Urinary bladder (tissue), 4 donors: ENCODE measurements around the gene RASGEF1C. TPM values are rescaled to one million over a fixed set of nuclear protein-coding genes. Genes with fewer than 3 reads are reported as not detected.
A peak's percentile ranks its signal among the peaks of the same experiment; 100 is the strongest.

Source experiments
- DNase-seq: peaks from one replicate; pipeline ENCODE4 v3.0.0-alpha.2; 2015; ENCODE audit errors: extremely low spot score
- H3K27ac ChIP-seq: one replicate; pipeline ENCODE4 v1.5.1; 2013; ENCODE audit warnings: low read depth, mild to moderate bottlenecking, moderate library complexity
- H3K36me3 ChIP-seq: one replicate; pipeline ENCODE4 v1.6.1; 2013; ENCODE audit warnings: mild to moderate bottlenecking, moderate library complexity; ENCODE audit not compliant: insufficient read depth
- H3K4me1 ChIP-seq: one replicate; pipeline ENCODE4 v1.6.1; 2013; ENCODE audit warnings: mild to moderate bottlenecking, moderate library complexity; ENCODE audit not compliant: insufficient read depth
- H3K4me3 ChIP-seq: one replicate; pipeline ENCODE4 v1.5.1; 2013; ENCODE audit warnings: low read depth, low read length
- WGBS: extraction: QIAGEN DNeasy Blood & Tissue Kit; methylation state at CpG from one replicate; pipeline ENCODE4 v1.1.7; 2013; 5-methylcytosine and 5-hydroxymethylcytosine counted together
- polyA plus RNA-seq: library from polyadenylated mRNA; stranded (reverse); fragments of 200-250 nt; gene quantifications from one replicate; pipeline ENCODE4 v1.2.3, GENCODE V29; 2013
- total RNA-seq: library from RNA; depleted of rRNA; stranded (reverse); fragments of >200 nt; gene quantifications from one replicate; pipeline ENCODE4 v1.2.3, GENCODE V29; 2014
- donor health status: healthy with polysubstance abuse.
- donor health status: healthy.

Gene RASGEF1C
- total RNA-seq (0.69 TPM), polyA plus RNA-seq (1.1 TPM)

GRCh38 chr5:180209137-180209581 lies at the start of gene RASGEF1C:
TSS of gene RASGEF1C (minus strand) at chr5:180209211. CDS start at chr5:180138052, 71,159 bp downstream.
- no peaks in the 10 kb centered on the region for H3K36me3 ChIP-seq
- 5% methylated on average over 54 of the region's 55 CpGs for WGBS

GRCh38 chr5:180253036-180253824 lies 44.2 kb upstream of the RASGEF1C start:
- DNase-seq = no peak
- WGBS = 94% methylated on average over 24 of the region's 24 CpGs
- H3K27ac ChIP-seq = no peak overlapping the region
- H3K4me3 ChIP-seq = no peak overlapping the region
- no peaks in the 10 kb centered on the region for H3K4me1 ChIP-seq
- H3K36me3 ChIP-seq = peaks cover 16% of the 10 kb centered on the region

More at GRCh38 chr5:180209137-180209581, at the start of gene RASGEF1C:
- Histone ChIP-seq H3K4me1 (no peaks in the 10 kb centered on the region), H3K4me3 (peak within 1 kb of the TSS; percentile 53), H3K27ac (no peak within 1 kb of the TSS)
- DNase-seq = no peak

GRCh38 chr5:180251887-180252286 lies 42.9 kb upstream of the RASGEF1C start:
- H3K4me3 ChIP-seq = no peak overlapping the region
- H3K36me3 ChIP-seq = peaks cover 16% of the 10 kb centered on the region
- H3K4me1 ChIP-seq = no peaks in the 10 kb centered on the region
- H3K27ac ChIP-seq = no peak overlapping the region
- WGBS = 96% methylated on average over 7 of the region's 7 CpGs
- no peak for DNase-seq

GRCh38 chr5:180251141-180251540 lies 42.1 kb upstream of the RASGEF1C start:
- Histone ChIP-seq H3K27ac (no peak overlapping the region), H3K4me1 (no peaks in the 10 kb centered on the region), H3K36me3 (peaks cover 13% of the 10 kb centered on the region), H3K4me3 (no peak overlapping the region)
- no peak for DNase-seq
- WGBS = 80% methylated on average over 9 of the region's 9 CpGs

GRCh38 chr5:180250329-180250728 lies 41.3 kb upstream of the RASGEF1C start:
- H3K27ac ChIP-seq = no peak overlapping the region
- no peak overlapping the region for H3K4me3 ChIP-seq
- peaks cover 13% of the 10 kb centered on the region for H3K36me3 ChIP-seq
- 94% methylated on average over 4 of the region's 4 CpGs for WGBS
- DNase-seq = no peak
- H3K4me1 ChIP-seq = no peaks in the 10 kb centered on the region

GRCh38 chr5:180241600-180241999 lies 32.6 kb upstream of the RASGEF1C start:
- no peak for DNase-seq
- Histone ChIP-seq H3K4me1 (no peaks in the 10 kb centered on the region), H3K27ac (no peak overlapping the region), H3K4me3 (no peak overlapping the region), H3K36me3 (peaks cover 21% of the 10 kb centered on the region)
- WGBS = 94% methylated on average over 5 of the region's 5 CpGs

- Histone ChIP-seq H3K4me1 (no peaks in the 10 kb centered on the region), H3K36me3 (peaks cover 24% of the 10 kb centered on the region), H3K4me3 (no peak overlapping the region), H3K27ac (no peak overlapping the region)
- no peak for DNase-seq
- 96% methylated on average over 2 of the region's 2 CpGs for WGBS
These were observed 29.6 kb upstream of the RASGEF1C start for GRCh38 chr5:180238631-180239030.

GRCh38 chr5:180235846-180236245 lies 26.8 kb upstream of the RASGEF1C start:
- WGBS = 92% methylated on average over 1 of the region's 1 CpG
- peaks cover 17% of the 10 kb centered on the region for H3K36me3 ChIP-seq
- H3K27ac ChIP-seq = no peak overlapping the region
- no peak for DNase-seq
- H3K4me3 ChIP-seq = no peak overlapping the region
- H3K4me1 ChIP-seq = no peaks in the 10 kb centered on the region

GRCh38 chr5:180235077-180235476 lies 26.1 kb upstream of the RASGEF1C start:
- H3K36me3 ChIP-seq = peaks cover 12% of the 10 kb centered on the region
- 87% methylated on average over 5 of the region's 5 CpGs for WGBS

GRCh38 chr5:180234271-180234670 lies 25.3 kb upstream of the RASGEF1C start:
- H3K4me1 ChIP-seq = no peaks in the 10 kb centered on the region
- no peak overlapping the region for H3K27ac ChIP-seq
- WGBS = 92% methylated on average over 15 of the region's 15 CpGs
- no peak overlapping the region for H3K4me3 ChIP-seq
- peaks cover 9% of the 10 kb centered on the region for H3K36me3 ChIP-seq
- DNase-seq = no peak

More at GRCh38 chr5:180235077-180235476, 26.1 kb upstream of the RASGEF1C start:
- DNase-seq = no peak
- no peak overlapping the region for H3K27ac ChIP-seq
- no peak overlapping the region for H3K4me3 ChIP-seq
- no peaks in the 10 kb centered on the region for H3K4me1 ChIP-seq

GRCh38 chr5:180233729-180234128 lies 24.7 kb upstream of the RASGEF1C start:
- no peak for DNase-seq
- peaks cover 7% of the 10 kb centered on the region for H3K36me3 ChIP-seq
- WGBS = 83% methylated on average over 11 of the region's 11 CpGs

GRCh38 chr5:180230017-180230416 lies 21.0 kb upstream of the RASGEF1C start:
- DNase-seq = no peak
- Histone ChIP-seq H3K27ac (no peak overlapping the region), H3K36me3 (peaks cover 5% of the 10 kb centered on the region), H3K4me1 (no peaks in the 10 kb centered on the region), H3K4me3 (no peak overlapping the region)
- WGBS = 88% methylated on average over 7 of the region's 7 CpGs

More at GRCh38 chr5:180233729-180234128, 24.7 kb upstream of the RASGEF1C start:
- Histone ChIP-seq H3K4me3 (no peak overlapping the region), H3K27ac (no peak overlapping the region), H3K4me1 (no peaks in the 10 kb centered on the region)

- Histone ChIP-seq H3K36me3 (no peaks in the 10 kb centered on the region), H3K4me3 (no peak overlapping the region), H3K4me1 (no peaks in the 10 kb centered on the region), H3K27ac (no peak overlapping the region)
- no peak for DNase-seq
- WGBS = 92% methylated on average over 11 of the region's 11 CpGs
These were observed 13.0 kb upstream of the RASGEF1C start for GRCh38 chr5:180222056-180222455.

- Histone ChIP-seq H3K4me3 (no peak overlapping the region), H3K36me3 (no peaks in the 10 kb centered on the region), H3K27ac (no peak overlapping the region), H3K4me1 (no peaks in the 10 kb centered on the region)
- WGBS = 95% methylated on average over 5 of the region's 5 CpGs
- DNase-seq = no peak
These were observed 8.8 kb upstream of the RASGEF1C start for GRCh38 chr5:180217797-180218196.
